ENCODE results near the gene TUNAR.

GRCh38 chr14:95831041-95831440 is 45.6 kb upstream of the TUNAR start:
- TF ChIP-seq CTCF (IDR thresholded peaks at IDR 0.05), result no peak
- no peak for TF ChIP-seq POLR2A (IDR thresholded peaks at IDR 0.05)
